HEK293 (cell line): ENCODE data around the gene CIAO1.

ENCODE experiments used
- KLF9 ChIP-seq: fragments of 450-650 bp; formaldehyde crosslinking; IDR thresholded peaks from 2 replicates; pipeline ENCODE4 v1.5.1; 2016; ENCODE audit warnings: missing biosample characterization, missing genetic modification characterization, low read depth
- ZNF433 ChIP-seq: fragments of 450-650 bp; formaldehyde crosslinking; IDR thresholded peaks from 2 replicates; pipeline ENCODE4 v1.5.1; 2016; ENCODE audit warnings: missing biosample characterization, missing genetic modification characterization, low read depth
- ZNF629 ChIP-seq: fragments of 450-650 bp; formaldehyde crosslinking; IDR thresholded peaks from 2 replicates; pipeline ENCODE4 v1.5.1; 2017; ENCODE audit warnings: missing biosample characterization, missing genetic modification characterization
- TF ChIP-seq, protein P1 (sequence below): fragments of 450-650 bp; formaldehyde crosslinking; IDR thresholded peaks from 2 replicates; pipeline ENCODE4 v1.5.1; 2016; ENCODE audit warnings: missing biosample characterization, missing genetic modification characterization
- TF ChIP-seq, protein P2 (sequence below): fragments of 450-650 bp; formaldehyde crosslinking; IDR thresholded peaks from 2 replicates; pipeline ENCODE4 v1.5.1; 2016; ENCODE audit warnings: missing biosample characterization, missing genetic modification characterization
- TF ChIP-seq, protein P3 (sequence below): fragments of 450-650 bp; formaldehyde crosslinking; IDR thresholded peaks from 2 replicates; pipeline ENCODE4 v1.5.1; 2016; ENCODE audit warnings: missing biosample characterization, missing genetic modification characterization, low read depth

DNA sequence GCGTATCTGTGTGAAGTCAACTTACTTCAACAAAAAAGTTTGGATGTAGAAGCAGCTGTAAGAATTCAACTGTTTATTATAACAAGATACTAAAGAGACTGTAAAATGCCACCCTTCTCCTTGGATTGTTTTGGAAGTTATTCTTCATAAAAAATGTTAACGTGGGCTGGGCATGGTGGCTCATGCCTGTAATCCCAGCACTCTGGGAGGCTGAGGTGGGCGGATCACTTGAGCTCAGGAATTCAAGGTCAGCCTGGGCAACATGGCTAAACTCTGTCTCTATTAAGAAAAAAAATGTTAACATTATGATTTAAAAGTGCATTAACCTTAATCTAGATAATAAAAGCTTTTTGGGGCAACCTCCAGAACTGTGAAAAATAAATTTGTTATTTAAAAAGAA, 7.7 kb downstream of the CIAO1 start:
- no peak for TF ChIP-seq KLF9 (tag by site-specific recombination)
- TF ChIP-seq, protein P1, sequence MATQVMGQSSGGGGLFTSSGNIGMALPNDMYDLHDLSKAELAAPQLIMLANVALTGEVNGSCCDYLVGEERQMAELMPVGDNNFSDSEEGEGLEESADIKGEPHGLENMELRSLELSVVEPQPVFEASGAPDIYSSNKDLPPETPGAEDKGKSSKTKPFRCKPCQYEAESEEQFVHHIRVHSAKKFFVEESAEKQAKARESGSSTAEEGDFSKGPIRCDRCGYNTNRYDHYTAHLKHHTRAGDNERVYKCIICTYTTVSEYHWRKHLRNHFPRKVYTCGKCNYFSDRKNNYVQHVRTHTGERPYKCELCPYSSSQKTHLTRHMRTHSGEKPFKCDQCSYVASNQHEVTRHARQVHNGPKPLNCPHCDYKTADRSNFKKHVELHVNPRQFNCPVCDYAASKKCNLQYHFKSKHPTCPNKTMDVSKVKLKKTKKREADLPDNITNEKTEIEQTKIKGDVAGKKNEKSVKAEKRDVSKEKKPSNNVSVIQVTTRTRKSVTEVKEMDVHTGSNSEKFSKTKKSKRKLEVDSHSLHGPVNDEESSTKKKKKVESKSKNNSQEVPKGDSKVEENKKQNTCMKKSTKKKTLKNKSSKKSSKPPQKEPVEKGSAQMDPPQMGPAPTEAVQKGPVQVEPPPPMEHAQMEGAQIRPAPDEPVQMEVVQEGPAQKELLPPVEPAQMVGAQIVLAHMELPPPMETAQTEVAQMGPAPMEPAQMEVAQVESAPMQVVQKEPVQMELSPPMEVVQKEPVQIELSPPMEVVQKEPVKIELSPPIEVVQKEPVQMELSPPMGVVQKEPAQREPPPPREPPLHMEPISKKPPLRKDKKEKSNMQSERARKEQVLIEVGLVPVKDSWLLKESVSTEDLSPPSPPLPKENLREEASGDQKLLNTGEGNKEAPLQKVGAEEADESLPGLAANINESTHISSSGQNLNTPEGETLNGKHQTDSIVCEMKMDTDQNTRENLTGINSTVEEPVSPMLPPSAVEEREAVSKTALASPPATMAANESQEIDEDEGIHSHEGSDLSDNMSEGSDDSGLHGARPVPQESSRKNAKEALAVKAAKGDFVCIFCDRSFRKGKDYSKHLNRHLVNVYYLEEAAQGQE (tag by site-specific recombination), result no peak
- no peak for TF ChIP-seq ZNF629
- TF ChIP-seq ZNF433 (tag by site-specific recombination), result no peak
- TF ChIP-seq, protein P2, sequence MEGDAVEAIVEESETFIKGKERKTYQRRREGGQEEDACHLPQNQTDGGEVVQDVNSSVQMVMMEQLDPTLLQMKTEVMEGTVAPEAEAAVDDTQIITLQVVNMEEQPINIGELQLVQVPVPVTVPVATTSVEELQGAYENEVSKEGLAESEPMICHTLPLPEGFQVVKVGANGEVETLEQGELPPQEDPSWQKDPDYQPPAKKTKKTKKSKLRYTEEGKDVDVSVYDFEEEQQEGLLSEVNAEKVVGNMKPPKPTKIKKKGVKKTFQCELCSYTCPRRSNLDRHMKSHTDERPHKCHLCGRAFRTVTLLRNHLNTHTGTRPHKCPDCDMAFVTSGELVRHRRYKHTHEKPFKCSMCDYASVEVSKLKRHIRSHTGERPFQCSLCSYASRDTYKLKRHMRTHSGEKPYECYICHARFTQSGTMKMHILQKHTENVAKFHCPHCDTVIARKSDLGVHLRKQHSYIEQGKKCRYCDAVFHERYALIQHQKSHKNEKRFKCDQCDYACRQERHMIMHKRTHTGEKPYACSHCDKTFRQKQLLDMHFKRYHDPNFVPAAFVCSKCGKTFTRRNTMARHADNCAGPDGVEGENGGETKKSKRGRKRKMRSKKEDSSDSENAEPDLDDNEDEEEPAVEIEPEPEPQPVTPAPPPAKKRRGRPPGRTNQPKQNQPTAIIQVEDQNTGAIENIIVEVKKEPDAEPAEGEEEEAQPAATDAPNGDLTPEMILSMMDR (tag by site-specific recombination), result no peak
- TF ChIP-seq, protein P3, sequence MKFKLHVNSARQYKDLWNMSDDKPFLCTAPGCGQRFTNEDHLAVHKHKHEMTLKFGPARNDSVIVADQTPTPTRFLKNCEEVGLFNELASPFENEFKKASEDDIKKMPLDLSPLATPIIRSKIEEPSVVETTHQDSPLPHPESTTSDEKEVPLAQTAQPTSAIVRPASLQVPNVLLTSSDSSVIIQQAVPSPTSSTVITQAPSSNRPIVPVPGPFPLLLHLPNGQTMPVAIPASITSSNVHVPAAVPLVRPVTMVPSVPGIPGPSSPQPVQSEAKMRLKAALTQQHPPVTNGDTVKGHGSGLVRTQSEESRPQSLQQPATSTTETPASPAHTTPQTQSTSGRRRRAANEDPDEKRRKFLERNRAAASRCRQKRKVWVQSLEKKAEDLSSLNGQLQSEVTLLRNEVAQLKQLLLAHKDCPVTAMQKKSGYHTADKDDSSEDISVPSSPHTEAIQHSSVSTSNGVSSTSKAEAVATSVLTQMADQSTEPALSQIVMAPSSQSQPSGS (tag by site-specific recombination), result no peak
